NOMO-1 treated with dmso at 0.1 percent for 144 hours (cell line): Measurements from ENCODE around the gene SMARCC1.

Experiments
- DNase-seq: peaks from one replicate; lab custom pipeline; 2025; ENCODE audit not compliant: unreplicated experiment; lab: John Stamatoyannopoulos, UW

SMARCC1 gene

GRCh38 chr3:47565734-47566550 lies 215.8 kb downstream of the SMARCC1 start:
- no peak for DNase-seq

- DNase-seq: no peak
These were observed 225.3 kb downstream of the SMARCC1 start for GRCh38 chr3:47556351-47556750.

DNA sequence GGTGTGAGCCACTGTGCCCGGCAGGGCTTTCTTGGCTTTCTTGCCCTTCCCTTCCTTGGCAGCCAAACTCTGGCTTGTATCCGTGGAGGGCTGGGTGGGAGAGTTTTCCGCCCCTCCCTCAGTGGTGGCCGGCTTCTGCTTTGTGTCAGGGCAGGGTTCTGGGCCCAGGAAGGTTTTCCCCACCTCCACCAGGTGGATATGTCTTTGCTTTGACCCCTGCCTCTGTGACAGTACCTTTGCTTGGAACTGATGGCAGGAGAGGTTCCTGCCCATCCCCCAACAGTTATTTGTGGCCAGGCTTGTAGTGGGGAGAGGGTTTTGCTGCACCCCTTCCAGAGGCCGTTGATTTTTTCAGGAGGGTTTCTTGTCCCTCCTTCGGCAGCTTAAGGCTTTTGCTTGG lies 227.4 kb downstream of the SMARCC1 start:
- DNase-seq: no peak

- no peak for DNase-seq
These were observed 228.3 kb downstream of the SMARCC1 start for GRCh38 chr3:47553407-47553806.

DNA sequence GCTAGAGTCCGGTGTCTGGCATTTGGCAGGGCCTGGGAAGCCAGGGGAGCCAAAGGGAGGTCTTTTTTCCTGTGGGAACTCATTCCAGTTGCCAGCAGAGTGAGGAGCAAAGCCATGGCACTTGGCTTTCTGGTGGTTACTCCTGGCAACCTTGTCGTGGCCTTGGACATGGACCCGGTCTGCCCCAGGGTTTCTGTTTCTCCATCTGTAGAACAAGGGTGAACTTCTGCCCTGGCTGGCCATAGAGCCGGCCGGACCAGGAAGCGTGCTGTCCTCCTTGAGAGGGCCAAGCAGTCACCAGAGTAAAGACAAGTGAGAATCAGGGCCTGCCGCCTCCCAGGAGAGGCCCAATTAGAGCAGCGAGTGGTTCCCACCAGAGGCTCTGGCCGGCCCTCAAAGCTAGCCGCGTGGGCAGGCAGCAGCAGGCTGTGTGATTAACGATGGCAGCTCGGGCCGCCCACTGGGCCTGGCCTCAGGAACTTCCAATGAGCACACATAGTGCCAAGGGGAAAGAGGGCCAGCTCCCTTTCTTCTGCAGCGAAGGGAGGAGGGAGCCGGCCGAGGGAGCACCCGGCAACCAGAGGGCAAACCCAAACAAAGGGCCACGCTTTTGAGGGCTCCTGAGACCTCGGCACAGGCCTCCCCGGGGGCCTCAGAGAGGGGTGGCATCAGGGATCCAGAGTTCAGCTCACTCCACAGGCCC lies 239.1 kb downstream of the SMARCC1 start:
- no peak for DNase-seq

DNA sequence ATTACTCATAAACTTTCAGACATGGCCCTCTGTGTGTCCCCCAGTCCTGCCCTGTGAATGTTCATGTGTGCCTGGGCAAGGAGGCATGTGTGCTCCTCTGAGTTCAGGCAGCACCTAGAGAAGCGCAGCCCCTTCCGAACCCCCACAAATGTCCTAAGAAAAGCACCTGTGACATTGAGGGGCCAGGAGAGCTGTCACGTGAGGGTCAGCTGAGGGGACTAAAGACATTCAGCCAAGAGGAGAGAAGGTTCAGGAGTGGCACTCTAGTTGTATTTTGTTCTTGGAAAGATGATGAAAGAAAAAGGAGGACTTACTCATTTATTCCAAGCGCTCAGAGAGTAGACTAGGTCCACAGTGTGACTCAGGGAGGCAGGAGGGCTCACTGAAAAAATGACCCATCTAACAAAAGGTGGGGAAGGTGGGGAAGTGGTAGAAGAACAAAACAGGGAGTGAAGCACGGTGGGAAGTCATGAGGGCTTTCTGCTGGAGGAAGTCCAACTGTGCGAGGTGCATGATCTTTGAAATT lies 240.0 kb downstream of the SMARCC1 start:
- no peak for DNase-seq

DNA sequence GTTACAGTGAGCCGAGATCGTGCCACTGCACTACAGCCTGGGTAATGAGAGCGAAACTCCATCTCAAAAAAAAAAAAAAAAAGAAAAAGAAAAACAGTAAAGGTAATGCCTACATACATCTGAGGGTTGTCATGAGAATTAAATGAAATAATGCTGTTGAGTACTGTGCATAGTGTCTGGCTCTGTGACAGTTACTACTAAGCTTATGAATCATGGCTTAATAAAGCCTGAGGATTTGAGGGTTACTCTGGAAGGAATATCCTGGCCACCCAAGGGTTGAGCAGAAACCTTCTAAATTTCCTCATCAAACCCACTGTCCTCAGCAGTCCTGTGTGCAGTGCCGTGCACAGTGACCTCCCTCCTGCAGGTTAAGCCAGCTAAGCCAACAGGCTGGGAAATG lies 241.4 kb downstream of the SMARCC1 start:
- no peak for DNase-seq

- DNase-seq: no peak
These were observed 244.7 kb downstream of the SMARCC1 start for GRCh38 chr3:47536967-47537366.

GRCh38 chr3:47536221-47536891 lies 245.3 kb downstream of the SMARCC1 start:
- no peak for DNase-seq
